Measurements from ENCODE around the gene RHOC. TPM values are rescaled to one million over a fixed set of nuclear protein-coding genes. Genes with fewer than 3 reads are reported as not detected.

Gene RHOC
- total RNA-seq, 1 experiment from 2014 or later: 128 TPM

DNA sequence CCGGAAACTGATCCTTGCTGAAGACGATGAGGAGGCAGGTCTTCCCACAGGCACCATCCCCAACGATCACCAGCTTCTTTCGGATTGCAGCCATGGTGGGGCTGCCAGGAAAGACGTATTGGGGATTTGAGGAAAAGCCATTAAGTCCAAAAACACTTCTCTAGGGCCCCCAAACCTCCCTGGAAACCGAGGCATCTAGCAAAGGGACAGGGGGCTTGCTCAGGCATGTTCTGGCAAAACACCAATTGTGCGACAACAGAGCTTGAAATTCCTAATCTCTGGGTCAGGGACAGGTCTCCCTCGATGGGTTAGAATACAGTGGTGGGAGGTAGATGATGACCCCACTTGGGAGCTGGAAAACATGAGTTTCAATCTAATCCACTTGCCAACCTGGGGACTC lies 3.2 kb downstream of the RHOC start:
- H3K27ac Mint-ChIP-seq (ENCODE audit: unreplicated experiment): no peak overlapping the region
- H3K4me3 Mint-ChIP-seq (ENCODE audit: unreplicated experiment): peak overlapping the region; percentile 88
- ChIA-PET CTCF (no interaction called here), POLR2A (no interaction called here)
- no peak for TF ChIP-seq CTCF (IDR thresholded peaks at IDR 0.05; ENCODE audit: insufficient read depth in 1 of 2, low read depth in 1 of 2, low read length in 1 of 2, severe bottlenecking in 1 of 2, unreplicated experiment in 1 of 2)
- DNase-seq: no peak
- no peaks in the 10 kb centered on the region for H3K9me3 ChIP-seq
- H3K4me1 Mint-ChIP-seq (ENCODE audit: low read depth, unreplicated experiment): peaks cover 34% of the 10 kb centered on the region
- BruUV-seq (replicated peaks): no TSS peak
- no peaks in the 10 kb centered on the region for H3K27me3 ChIP-seq (replicated peaks; ENCODE audit: control insufficient read depth, insufficient read depth, low read length)
- H3K36me3 Mint-ChIP-seq (ENCODE audit: insufficient read depth, unreplicated experiment): peaks cover 71% of the 10 kb centered on the region
- no peaks in the 10 kb centered on the region for H3K9me3 Mint-ChIP-seq (ENCODE audit: unreplicated experiment)
- no peak overlapping the region for H3K4me3 ChIP-seq (ENCODE audit: low read depth, low read length)
- H3K4me1 ChIP-seq: peaks cover 58% of the 10 kb centered on the region
- intact Hi-C loops (cut with micrococcal nuclease; ENCODE audit: unreplicated experiment): no loop called here
- H3K27me3 Mint-ChIP-seq (ENCODE audit: insufficient read depth, unreplicated experiment): no peaks in the 10 kb centered on the region
- no peaks in the 10 kb centered on the region for H3K36me3 ChIP-seq (ENCODE audit: control insufficient read depth, insufficient read depth, low read length)

GRCh38 chr1:112702420-112703261 lies 4.3 kb downstream of the RHOC start:
- CTCF ChIA-PET: no interaction called here
- intact Hi-C loops (cut with micrococcal nuclease; ENCODE audit: unreplicated experiment): no loop called here
- peaks cover 77% of the 10 kb centered on the region for H3K36me3 Mint-ChIP-seq (ENCODE audit: insufficient read depth, unreplicated experiment)

DNA sequence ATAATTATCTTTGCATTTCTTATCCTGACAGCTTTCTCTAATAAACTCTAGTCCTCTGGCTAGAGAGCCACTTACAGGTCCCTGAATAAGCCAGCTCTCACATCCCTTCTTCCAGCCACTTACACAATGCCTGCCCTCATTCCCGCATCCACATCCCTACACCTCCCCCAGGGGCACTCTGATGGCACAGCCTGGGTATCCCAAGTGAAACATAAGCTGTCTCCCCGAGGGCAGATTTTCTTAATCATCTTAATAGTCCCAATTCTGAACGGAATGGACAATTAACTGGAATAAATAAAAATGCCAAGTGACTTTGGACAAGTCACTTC lies 4.9 kb downstream of the RHOC start:
- CTCF ChIA-PET: no interaction called here

More at GRCh38 chr1:112702420-112703261, 4.3 kb downstream of the RHOC start:
- no peak overlapping the region for H3K4me3 Mint-ChIP-seq (ENCODE audit: unreplicated experiment)
- TF ChIP-seq CTCF (IDR thresholded peaks at IDR 0.05; ENCODE audit: insufficient read depth in 1 of 2, low read depth in 1 of 2, low read length in 1 of 2, severe bottlenecking in 1 of 2, unreplicated experiment in 1 of 2): no peak
- peaks cover 61% of the 10 kb centered on the region for H3K4me1 ChIP-seq
- peak overlapping the region; percentile 72 for H3K27ac Mint-ChIP-seq (ENCODE audit: unreplicated experiment)
- no peak overlapping the region for H3K4me3 ChIP-seq (ENCODE audit: low read depth, low read length)
- no peak for DNase-seq
- POLR2A ChIA-PET: no interaction called here
- H3K27me3 ChIP-seq (replicated peaks; ENCODE audit: control insufficient read depth, insufficient read depth, low read length): no peaks in the 10 kb centered on the region
- H3K36me3 ChIP-seq (ENCODE audit: control insufficient read depth, insufficient read depth, low read length): peaks cover 1% of the 10 kb centered on the region; the same call in 1 of the 2 replicates
- H3K4me1 Mint-ChIP-seq (ENCODE audit: low read depth, unreplicated experiment): peaks cover 30% of the 10 kb centered on the region
- no TSS peak for BruUV-seq (replicated peaks)
- H3K27me3 Mint-ChIP-seq (ENCODE audit: insufficient read depth, unreplicated experiment): no peaks in the 10 kb centered on the region
- no peaks in the 10 kb centered on the region for H3K9me3 Mint-ChIP-seq (ENCODE audit: unreplicated experiment)
- H3K9me3 ChIP-seq: no peaks in the 10 kb centered on the region

More for the DNA sequence above, 4.9 kb downstream of the RHOC start:
- no peak for DNase-seq
- H3K27ac Mint-ChIP-seq (ENCODE audit: unreplicated experiment): peak overlapping the region; percentile 72
- H3K36me3 ChIP-seq (ENCODE audit: control insufficient read depth, insufficient read depth, low read length): peaks cover 1% of the 10 kb centered on the region; the same call in 1 of the 2 replicates
- H3K4me1 Mint-ChIP-seq (ENCODE audit: low read depth, unreplicated experiment): peaks cover 27% of the 10 kb centered on the region
- peaks cover 66% of the 10 kb centered on the region for H3K4me1 ChIP-seq
- no TSS peak for BruUV-seq (replicated peaks)
- peaks cover 73% of the 10 kb centered on the region for H3K36me3 Mint-ChIP-seq (ENCODE audit: insufficient read depth, unreplicated experiment)
- intact Hi-C loops (cut with micrococcal nuclease; ENCODE audit: unreplicated experiment): no loop called here
- H3K27me3 ChIP-seq (replicated peaks; ENCODE audit: control insufficient read depth, insufficient read depth, low read length): no peaks in the 10 kb centered on the region
- H3K4me3 ChIP-seq (ENCODE audit: low read depth, low read length): no peak overlapping the region
- H3K4me3 Mint-ChIP-seq (ENCODE audit: unreplicated experiment): no peak overlapping the region
- TF ChIP-seq CTCF (IDR thresholded peaks at IDR 0.05; ENCODE audit: insufficient read depth in 1 of 2, low read depth in 1 of 2, low read length in 1 of 2, severe bottlenecking in 1 of 2, unreplicated experiment in 1 of 2): no peak
- POLR2A ChIA-PET: no interaction called here
- H3K9me3 ChIP-seq: no peaks in the 10 kb centered on the region
- H3K9me3 Mint-ChIP-seq (ENCODE audit: unreplicated experiment): no peaks in the 10 kb centered on the region
- no peaks in the 10 kb centered on the region for H3K27me3 Mint-ChIP-seq (ENCODE audit: insufficient read depth, unreplicated experiment)
